ENCODE results near the gene TNPO3. TPM values are rescaled to one million over a fixed set of nuclear protein-coding genes. Genes with fewer than 3 reads are reported as not detected.

The TNPO3 gene
- total RNA-seq, 1 donor from 2014 or later, result 32.6 TPM

GRCh38 chr7:128974241-128974934, 80.5 kb downstream of the TNPO3 start:
- Histone ChIP-seq H3K27me3 (ENCODE audit: low read depth) (no peaks in the 10 kb centered on the region), H3K36me3 (peaks cover 90% of the 10 kb centered on the region), H3K4me1 (no peaks in the 10 kb centered on the region), H3K4me3 (no peak overlapping the region), H3K27ac (replicated peaks) (no peak overlapping the region), H3K9me3 (replicated peaks) (no peaks in the 10 kb centered on the region)
- DNase-seq, result no peak
- TF ChIP-seq CTCF (IDR thresholded peaks at IDR 0.05; ENCODE audit: borderline replicate concordance), result no peak
- intact Hi-C loops (cut with micrococcal nuclease), result no loop called here

GRCh38 chr7:128968624-128969023, 86.3 kb downstream of the TNPO3 start:
- Histone ChIP-seq H3K4me3 (no peak overlapping the region), H3K36me3 (peaks cover 90% of the 10 kb centered on the region), H3K4me1 (peaks cover 5% of the 10 kb centered on the region), H3K9me3 (replicated peaks) (no peaks in the 10 kb centered on the region), H3K27ac (replicated peaks) (no peak overlapping the region), H3K27me3 (ENCODE audit: low read depth) (no peaks in the 10 kb centered on the region)
- DNase-seq, result no peak
- TF ChIP-seq CTCF (IDR thresholded peaks at IDR 0.05; ENCODE audit: borderline replicate concordance), result no peak
- intact Hi-C loops (cut with micrococcal nuclease), result no loop called here

DNA sequence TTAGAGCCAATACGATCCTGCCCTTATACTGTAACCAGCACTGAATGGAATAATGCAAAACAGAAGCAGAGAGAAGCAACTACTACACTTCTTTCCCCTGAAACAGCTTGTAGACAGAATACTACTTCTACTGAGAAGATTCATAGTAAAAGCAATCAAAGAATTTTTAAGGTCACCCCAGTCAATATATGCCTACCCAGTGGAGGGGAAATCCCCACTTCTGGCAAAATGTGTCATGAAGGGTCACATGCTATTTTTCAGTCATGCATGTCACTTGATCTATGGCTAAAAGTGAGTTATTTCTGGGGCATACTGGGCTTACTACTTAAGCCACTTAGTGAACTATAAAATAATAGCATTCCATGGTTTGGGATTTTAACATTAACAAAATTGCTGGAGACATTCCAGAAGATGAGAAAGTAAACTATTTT, 91.6 kb downstream of the TNPO3 start:
- H3K4me3 ChIP-seq, result no peak overlapping the region
- peaks cover 89% of the 10 kb centered on the region for H3K36me3 ChIP-seq
- DNase-seq, result no peak
- H3K9me3 ChIP-seq (replicated peaks), result no peaks in the 10 kb centered on the region
- H3K27me3 ChIP-seq (ENCODE audit: low read depth), result no peaks in the 10 kb centered on the region
- no peak overlapping the region for H3K27ac ChIP-seq (replicated peaks)
- no peak for TF ChIP-seq CTCF (IDR thresholded peaks at IDR 0.05; ENCODE audit: borderline replicate concordance)
- intact Hi-C loops (cut with micrococcal nuclease), result no loop called here
- no peaks in the 10 kb centered on the region for H3K4me1 ChIP-seq

DNA sequence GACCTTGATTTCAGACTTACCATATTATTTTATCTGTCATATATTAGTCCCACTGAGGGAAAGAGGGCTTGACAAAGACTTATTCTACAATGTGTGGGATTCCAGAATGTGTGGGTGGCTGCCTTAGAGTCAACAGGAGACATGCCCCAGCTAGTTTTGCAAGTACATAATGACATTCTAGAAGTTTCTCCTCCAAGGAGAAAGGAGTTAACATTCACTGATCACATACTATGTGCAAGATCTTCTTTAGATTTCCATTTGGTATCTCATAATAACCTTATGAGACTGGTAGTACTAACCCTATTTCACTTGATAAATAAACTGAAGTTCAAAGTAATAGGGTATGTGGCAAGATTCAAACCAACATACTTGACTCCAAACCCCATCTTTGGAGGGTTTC, 92.0 kb downstream of the TNPO3 start:
- Histone ChIP-seq H3K27me3 (ENCODE audit: low read depth) (no peaks in the 10 kb centered on the region), H3K4me1 (no peaks in the 10 kb centered on the region), H3K27ac (replicated peaks) (no peak overlapping the region), H3K36me3 (peaks cover 89% of the 10 kb centered on the region), H3K9me3 (replicated peaks) (no peaks in the 10 kb centered on the region), H3K4me3 (no peak overlapping the region)
- no peak for DNase-seq
- intact Hi-C loops (cut with micrococcal nuclease), result no loop called here
- TF ChIP-seq CTCF (IDR thresholded peaks at IDR 0.05; ENCODE audit: borderline replicate concordance), result no peak

DNA sequence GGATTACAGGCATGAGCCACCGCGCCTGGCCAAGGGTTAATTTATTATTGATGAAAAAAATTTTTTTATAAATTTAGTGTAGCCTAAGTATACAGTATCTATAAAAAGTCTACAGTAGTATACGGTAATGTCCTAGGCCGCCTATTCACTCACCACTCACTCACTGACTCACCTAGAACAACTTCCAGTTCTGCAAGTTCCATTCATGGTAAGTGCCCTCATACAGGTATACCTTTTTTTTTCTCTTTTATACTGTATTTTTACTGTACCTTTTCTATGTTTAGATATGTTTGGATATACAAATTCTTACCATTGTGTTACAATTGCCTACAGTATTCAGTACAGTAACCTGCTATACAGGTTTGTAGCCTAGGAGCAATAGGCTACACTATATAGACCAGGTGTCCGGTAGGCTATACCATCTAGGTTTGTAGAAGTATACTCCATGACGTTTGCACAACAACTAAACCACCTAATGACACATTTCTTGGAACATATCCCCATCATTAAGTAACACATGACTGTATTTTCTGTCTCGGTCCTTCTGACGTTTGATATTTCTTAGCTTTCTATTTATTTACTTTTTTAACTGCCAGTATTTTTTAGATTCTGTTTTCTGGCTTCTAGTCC, 93.8 kb downstream of the TNPO3 start:
- no peak for DNase-seq
- Histone ChIP-seq H3K27me3 (ENCODE audit: low read depth) (no peaks in the 10 kb centered on the region), H3K9me3 (replicated peaks) (no peaks in the 10 kb centered on the region), H3K36me3 (peaks cover 90% of the 10 kb centered on the region), H3K4me1 (no peaks in the 10 kb centered on the region), H3K4me3 (no peak overlapping the region), H3K27ac (replicated peaks) (no peak overlapping the region)
- intact Hi-C loops (cut with micrococcal nuclease), result no loop called here
- no peak for TF ChIP-seq CTCF (IDR thresholded peaks at IDR 0.05; ENCODE audit: borderline replicate concordance)
